GM18861 (cell line): ENCODE data around the gene ZNF280B.
"Not testable (repeated sequence)": the region's sequence is repeated elsewhere in the genome, so short reads cannot be mapped to it uniquely, and the experiment has no call there.

Experiments used
- ATAC-seq: cut with Tn5 transposase; IDR thresholded peaks from one replicate; pipeline ENCODE4 v1.9.1; 2021; ENCODE audit not compliant: unreplicated experiment

ZNF280B gene

DNA sequence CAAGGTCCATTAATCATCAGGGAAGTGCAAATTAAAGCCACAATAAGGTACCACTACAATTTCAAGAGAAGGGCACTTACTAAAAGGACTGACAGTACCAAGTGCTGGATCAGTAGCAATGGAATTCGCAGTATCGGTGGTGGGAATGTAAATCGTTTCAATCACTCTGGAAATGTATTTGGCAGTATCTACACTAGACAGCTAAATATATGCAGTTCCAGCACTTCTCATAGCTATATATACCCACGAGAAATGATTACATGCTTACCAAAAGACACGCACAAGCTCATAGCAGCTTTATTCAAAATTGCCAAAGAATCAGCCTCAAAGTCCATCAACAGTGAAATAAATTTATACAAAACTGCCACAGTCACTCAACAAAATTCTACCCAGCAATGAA is 4.4 kb upstream of the ZNF280B start:
- ATAC-seq, result no peak

DNA sequence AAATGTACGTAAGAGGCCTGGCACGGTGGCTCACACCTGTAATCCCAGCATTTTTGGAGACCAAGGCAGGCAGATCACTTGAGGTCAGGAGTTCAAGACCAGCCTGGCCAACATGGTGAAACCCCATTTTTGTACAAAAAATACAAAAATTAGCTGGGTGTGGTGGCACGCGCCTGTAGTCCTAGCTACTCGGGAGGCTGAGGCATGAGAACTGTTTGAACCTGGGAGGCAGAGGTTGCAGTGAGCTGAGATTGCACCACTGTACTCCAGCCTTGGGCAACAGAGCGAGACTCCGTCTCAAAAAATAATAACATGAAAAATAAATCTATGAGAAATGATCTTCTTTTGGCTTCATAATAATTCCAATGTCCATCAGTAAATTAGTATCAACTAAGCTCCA is 2.3 kb upstream of the ZNF280B start:
- ATAC-seq, result not testable (repeated sequence)

DNA sequence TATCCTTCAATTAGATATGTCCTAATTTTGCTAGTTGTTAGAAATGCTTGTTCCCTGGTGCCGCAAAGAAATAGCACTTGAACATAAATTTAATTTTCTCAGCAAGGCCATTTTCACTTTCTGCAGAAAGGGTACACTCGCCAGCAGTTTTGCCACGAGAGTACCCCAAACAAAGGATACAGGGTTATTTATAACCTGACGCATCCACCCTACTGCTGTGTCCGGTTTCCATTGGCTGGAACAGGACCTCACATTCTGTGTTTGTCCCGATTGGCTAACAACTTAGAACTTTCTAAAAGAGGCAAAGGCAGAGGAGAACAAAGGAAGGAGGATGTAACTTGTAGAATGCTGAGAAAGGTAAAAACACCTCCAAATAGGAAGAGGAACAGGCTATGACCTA is 1.4 kb upstream of the ZNF280B start:
- ATAC-seq, result not testable (repeated sequence)

DNA sequence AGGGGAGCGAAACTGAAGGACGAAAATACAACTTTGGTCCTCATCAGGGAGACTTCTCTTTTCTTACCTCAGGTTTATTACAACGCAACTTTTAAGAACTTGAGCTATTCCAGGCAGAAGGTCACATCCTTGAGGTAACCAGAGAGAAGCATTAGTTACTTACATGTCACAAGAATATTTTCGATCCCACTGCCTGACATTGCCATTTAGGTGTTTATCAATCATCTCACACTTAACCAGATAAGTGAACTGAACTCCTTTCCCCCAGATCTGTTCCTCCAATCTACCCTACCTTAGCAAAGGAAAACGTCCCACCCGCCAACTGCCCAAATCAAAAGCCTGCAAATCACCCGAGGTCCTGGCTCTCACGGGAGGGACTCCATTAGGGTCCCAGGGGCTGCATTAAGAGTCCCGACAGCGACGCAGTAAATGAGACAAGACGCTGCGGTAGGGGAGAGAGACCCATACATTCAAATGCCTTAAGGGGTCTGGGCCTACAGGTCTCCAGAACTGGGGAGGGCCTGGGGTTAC is 734 bp downstream of the ZNF280B start:
- no peak for ATAC-seq

DNA sequence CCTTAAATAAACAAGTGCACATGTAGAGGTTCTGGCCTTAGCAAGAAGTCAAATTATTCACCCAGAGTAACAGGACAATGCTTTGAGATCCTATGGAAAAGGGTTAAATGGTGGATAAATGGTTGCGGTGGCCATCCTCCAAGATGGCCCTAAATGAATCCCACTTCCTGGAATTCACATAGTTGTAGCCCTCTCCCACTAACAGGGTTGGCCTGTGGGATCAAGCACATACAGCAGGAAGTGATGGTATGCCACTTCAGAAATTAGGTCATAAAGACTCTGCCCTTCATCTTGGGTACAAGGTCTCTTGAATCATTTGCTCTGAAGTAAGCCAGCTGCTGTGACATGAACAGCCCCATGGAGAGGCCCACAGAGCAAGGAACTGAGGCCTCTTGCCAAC is 1.8 kb downstream of the ZNF280B start:
- no peak for ATAC-seq

DNA sequence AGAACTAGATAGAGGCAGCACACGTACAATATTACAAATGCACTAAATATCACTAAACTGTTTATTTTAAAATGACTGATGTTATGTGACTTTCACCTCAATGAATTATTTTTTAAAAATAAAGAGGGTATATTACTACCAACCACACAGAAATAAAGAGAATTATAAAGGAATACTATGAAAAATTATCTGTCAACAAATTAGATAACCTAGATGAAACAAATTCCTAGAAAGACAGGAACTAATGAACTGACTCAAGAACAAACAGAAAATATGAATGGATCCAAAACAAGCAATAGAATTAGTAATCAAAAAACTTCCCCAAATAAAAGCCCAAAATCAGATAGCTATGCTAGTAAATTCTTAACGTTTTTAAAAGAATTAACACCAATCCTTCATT is 10.3 kb downstream of the ZNF280B start:
- no peak for ATAC-seq

DNA sequence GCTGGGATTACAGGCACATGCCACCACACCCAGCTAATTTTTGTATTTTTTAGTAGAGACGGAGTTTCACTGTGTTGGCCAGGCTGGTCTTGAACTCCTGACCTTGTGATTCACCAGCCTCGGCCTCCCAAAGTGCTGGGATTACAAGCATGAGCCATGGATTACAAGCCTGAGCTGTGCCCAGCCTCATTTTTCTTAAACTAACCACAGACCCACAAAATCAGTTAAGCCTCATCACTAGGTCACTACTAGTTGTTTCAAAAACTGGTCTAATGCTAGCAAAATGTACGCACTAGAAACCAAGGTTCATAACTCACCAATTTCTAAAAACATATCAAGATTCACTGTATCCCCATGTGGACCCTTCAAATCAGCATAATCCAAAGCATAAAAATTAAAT is 17.0 kb downstream of the ZNF280B start:
- ATAC-seq, result not testable (repeated sequence)

DNA sequence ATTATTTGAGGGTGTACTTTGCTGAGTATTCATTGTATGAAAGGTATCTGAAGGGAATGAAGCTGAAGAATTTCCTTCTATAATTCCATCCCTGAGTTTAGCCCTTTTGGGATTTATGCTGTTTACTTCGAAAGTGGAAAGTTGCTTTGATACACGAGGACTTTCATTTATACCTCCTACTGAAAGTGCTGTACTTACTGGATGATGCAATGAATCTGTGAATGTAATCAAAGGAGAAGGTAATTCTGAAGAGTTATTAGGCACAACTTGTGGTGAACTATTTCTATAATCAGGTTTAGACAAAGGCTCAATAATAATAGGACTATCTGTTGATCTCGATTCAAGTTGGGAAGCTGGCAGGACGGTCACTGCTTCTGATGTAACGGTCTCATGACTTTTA is 19.8 kb downstream of the ZNF280B start:
- ATAC-seq, result no peak

DNA sequence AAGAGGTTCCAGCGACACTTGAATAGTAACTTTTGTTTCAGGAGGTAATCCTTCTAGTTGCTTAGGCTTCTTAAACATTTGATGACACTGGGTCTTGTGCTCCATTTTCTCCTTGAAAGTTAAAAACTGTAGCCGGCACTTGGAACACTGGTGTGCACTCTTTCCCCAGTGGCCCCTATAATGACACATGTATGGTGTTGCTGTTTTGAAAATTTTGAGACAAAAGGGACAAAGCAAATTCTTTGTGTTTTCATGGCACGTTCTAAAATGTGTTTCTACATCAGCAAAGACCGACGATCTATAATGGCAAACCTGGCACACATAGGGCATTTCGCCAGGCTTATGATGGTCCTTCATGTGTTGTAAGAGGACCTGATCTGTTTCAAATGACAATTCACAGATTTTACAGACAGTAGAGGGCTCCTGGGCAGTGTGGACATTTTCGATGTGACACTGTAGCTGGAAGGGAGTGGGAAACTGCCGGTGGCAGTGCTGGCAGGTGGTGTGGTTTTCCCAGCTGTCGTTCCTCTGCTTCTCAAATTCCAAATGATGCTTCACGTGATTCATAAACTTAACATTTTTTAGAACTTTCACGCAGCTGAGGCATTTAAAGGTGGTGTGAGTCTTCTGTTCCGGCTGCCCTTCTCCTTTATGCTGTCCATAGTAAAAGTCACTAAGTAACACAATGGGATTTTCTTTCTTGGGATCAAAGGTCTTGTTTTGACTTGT is 20.5 kb downstream of the ZNF280B start:
- no peak for ATAC-seq

DNA sequence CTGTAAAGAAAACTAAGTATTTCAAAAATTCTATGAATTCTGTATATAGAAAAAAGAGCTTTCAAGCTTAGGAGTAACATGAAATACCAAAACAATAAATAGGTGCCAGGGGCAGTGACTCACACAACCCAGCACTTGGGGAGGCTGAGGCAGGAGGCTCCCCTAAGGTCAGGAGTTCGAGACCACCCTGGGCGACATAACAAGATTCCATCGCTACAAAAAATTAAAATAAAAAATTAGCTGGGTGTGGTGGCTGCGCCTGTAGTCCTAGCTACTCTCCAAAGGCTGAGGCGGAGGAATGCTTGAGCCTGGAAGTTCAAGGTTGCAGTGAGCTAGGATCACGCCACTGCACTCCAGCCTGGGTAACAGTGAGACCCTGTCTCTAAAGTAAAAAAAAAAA is 21.5 kb downstream of the ZNF280B start:
- no peak for ATAC-seq

DNA sequence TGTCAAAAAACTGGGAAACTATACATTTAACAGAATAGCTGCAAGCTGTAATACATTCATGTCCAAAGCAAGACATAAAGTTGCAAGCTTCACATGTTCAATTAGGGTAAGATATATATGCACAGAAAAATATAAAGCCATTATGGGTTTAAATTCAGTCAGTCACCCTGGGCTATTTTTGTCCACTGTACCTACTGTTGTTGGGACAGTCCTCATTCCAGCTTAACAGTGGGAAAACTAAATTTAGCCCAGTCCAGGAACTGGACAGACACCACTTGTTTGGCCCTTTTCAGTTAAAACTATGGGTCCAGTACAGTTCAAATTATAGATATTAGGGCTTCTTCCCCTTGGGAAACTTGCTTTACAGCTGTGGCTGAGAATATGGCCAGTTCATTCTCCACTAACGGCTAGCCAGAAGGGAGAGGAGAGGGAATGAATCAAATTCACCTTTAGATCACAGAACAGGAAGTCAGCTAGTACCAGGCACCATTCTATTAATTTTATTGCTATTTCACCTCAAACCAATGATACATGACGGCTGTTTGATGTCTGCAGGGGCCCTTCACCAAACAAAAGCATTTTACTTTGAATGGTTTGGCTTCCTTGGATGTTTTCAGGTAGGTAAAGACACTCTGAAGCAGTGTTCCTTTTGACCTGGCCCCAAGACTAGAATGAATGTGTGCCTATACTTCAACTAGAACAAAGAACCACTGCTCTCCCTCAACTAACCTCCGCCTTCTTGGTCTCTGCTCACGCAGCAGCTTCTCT is 22.2 kb downstream of the ZNF280B start:
- ATAC-seq, result no peak

DNA sequence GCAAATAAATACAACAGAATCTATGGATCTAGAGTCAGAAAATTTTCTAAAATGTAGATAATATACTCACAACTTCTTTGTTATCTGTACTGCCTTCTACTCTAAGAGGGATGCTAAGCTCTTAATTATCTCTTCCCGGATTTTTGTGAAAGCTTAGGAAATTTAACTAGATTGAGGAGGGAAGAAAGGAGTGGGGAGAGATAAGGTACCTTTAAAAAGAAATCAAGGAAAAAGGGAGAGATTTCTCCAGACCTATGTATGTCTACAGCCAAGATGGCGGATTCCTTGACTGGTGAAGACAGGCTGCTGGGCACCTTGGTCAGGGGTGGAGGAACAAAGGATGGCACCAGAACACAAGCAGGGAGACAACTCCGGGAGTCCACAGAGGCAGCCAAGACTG is 23.0 kb downstream of the ZNF280B start:
- ATAC-seq, result no peak

DNA sequence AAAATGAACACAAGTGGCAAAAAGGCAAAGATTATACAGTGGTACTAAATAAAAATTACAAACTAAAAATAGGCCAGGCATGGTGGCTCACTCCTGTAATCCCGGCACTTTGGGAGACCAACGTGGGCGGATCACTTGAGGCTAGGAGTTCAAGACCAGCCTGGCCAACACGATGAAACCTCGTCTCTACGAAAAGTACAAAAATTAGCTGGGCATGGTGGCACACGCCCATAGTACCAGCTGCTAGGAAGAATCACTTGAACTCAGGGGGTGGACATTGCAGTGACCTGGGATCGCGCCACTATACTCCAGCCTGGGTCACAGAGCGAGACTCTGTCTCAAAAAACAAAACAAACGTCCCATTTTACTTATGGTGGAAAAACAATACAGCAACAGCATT is 24.5 kb downstream of the ZNF280B start:
- ATAC-seq, result no peak

DNA sequence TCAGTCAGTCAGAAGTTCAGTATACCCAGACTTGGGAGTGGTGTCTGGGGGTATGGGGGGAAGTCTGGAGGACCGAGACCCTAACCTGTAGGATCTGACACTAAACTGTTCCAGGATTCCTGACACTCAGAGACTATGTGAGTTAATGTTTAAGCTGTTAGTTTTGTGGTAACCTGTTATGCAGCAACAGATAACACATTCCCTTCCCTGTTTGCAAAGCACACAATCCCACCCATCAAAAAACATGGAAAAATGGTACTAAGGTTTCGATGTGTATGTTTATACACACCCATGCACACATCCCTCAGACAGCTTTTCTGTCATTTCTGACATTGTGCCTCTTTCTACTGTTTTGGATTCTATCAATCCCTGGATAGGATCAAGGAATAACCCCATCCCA is 27.6 kb downstream of the ZNF280B start:
- ATAC-seq, result no peak

DNA sequence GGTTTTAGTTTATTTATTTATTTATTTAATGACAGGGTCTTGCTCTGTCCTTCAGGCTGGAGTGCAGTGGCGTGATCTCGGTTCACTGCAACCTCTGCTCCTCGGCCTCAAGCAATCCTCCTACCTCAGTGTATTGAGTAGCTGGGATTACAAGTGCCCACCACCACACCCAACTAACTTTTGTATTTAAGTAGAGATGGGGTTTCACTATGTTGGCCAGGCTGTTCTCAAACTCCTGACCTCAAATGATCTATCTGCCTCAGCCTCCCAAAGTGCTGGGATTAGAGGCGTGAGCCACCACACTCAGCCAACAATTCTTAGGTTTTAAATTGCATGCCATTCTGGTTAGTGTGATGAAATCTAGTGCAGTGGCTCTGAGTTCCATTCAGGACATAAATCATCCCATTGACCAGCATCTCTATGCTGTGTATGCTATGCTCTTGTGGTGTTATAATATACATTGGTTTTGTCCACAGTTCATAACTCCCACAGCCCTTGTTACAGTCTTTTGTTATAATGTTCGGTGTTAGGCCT is 28.5 kb downstream of the ZNF280B start:
- ATAC-seq, result no peak

DNA sequence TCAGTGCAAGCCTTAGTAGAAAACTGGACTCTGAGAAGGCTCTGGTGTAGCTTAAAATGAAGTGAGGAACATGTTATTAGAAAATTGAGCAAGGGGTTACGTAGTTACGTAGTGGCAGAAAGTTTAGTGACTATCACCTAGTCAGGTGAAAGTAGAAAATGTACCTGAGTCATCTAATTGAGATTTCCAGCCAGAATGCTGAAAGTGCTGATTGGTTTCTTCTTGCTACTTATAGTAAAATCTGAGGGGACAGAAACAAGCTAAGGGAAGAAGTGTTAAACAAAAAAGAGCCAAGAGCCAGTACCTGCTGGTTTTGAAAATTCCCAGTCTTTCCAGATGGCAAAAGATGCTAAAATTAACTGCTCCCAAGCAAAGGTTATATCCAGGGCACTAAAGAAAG is 29.4 kb downstream of the ZNF280B start:
- ATAC-seq, result no peak

DNA sequence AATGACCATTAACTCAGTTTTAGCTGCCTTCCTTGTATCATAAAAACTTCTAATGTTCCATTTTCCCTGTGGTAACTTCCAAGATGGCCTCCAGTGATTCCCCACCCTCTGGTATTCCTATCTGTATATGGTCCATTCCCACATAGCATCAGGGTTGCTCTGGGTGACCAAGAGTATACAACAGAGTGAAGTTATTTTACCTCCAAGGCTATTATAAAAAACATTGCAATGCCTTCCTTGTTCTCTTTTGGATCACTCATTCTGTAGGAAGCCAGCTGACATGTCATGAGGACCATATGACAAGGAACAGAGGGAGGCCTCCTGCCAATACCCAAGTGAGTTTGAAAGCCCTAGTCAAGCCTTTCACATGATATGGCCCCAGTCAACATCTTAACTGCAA is 30.1 kb downstream of the ZNF280B start:
- no peak for ATAC-seq

DNA sequence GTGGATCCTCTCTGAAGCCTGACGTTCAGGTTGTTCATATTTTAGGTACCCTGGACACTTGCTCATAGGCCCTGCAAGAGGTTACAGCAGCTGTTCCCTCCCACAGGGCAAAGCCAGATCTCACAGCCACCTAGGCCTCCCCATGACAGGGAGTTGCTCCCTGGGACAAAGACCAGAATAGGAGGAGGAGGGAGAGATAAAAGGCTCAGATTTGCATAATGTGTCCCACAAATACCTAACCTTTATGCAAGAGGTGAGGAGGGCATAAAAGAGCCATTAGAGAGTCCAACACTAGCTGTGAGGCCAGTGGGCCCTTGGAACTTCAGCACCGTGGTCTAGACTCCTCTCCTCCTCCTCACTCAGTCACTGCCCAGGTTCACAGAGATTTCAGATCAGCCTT is 33.8 kb downstream of the ZNF280B start:
- no peak for ATAC-seq

DNA sequence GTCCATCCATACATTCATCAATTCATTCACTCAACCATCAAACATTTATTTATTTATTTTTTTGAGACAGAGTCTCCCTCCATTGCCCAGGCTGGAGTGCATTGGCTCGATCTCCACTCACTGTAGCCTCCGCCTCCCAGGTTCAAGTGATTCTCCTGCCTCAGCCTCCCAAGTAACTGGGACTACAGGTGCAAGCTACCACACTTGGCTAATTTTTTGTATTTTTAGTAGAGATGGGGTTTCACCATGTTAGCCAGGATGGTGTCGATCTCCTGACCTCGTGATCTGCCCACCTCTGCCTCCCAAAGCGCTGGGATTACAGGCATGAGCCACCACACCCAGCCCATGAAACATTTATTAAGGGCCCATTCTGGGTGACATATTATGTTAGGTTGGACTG is 37.4 kb downstream of the ZNF280B start:
- ATAC-seq, result not testable (repeated sequence)

DNA sequence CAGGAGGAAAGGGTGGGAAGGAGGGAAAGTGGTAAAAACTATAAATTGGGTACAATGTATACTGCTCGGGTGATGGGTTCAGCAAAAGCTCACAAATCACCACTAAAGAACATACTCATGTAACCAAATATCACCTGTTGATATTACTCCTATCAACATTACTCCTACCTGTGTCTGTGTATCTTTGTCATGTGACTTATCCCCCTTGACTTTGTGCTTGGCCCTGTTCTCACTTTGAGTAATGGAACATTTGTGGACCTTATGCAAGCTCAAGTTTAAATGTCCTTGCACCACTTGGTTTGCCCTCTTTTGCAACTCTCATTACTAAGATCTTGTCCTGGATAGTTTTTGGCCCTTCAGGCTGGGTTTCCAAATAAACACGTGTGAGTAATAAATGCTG is 39.0 kb downstream of the ZNF280B start:
- ATAC-seq, result no peak

DNA sequence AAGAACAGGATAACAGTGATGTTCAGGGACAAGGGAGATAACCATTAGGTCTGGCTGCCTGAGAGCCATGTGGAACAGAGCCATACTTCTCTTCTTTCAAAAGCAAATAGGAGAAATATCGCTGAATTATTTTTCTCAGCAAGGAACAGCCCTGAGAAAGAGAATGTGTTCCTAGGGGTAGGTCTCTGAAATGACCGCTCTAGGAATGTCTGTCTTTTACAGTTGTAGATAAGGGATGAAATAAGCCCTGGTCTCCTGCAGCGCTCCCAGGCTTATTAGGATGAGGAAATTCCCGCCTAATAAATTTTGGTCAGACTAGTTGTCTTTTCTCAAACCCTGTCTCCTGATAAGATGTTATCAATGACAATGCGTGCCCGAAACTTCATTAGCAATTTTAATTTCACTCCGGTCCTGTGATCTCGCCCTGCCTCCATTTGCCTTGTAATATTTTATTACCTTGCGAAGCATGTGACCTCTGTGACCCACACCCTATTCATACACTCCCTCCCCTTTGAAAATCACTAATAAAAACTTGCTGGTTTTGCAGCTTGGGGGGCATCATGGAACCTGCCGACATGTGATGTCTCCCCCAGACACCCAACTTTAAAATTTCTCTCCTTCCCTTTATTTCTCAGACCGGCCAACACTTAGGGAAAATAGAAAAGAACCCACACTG is 39.6 kb downstream of the ZNF280B start:
- not testable (repeated sequence) for ATAC-seq

DNA sequence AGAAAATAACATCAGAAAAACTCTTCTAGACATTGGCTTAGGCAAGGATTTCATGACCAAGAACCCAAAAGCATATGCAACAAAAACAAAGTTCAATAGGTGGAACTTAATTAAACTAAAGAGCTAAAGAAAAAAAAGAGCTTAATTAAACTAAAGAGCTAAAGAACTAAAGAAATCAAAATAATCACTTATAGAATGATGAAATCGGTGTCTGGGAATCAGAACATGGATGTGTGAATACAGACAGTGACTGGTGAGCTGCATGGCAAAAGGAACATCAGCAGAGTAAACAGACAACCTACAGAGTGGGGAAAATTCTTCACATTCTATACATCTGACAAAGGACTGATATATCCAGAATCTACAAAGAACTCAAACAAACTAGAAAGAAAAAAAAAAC is 41.4 kb downstream of the ZNF280B start:
- no peak for ATAC-seq
